BE2C (cell line): ENCODE results near the gene RPL7A.
"Not testable (repeated sequence)": the region's sequence is repeated elsewhere in the genome, so short reads cannot be mapped to it uniquely, and the experiment has no call there.

Experiments
- DNase-seq: peaks from one replicate; pipeline ENCODE4 v3.0.0-alpha.2; 2020
- H3K27me3 ChIP-seq: fragments of 250-450 bp; sonication (Bioruptor Pico); 2 replicates; pipeline ENCODE4 v1.5.1; 2020; ENCODE audit warnings: mild to moderate bottlenecking
- H3K36me3 ChIP-seq: fragments of 250-450 bp; sonication (Bioruptor Pico); 2 replicates; pipeline ENCODE4 v1.5.1; 2020; ENCODE audit warnings: mild to moderate bottlenecking
- H3K4me1 ChIP-seq: fragments of 250-450 bp; sonication (Bioruptor Pico); 2 replicates; pipeline ENCODE4 v1.5.1; 2020
- H3K4me3 ChIP-seq: 2 replicates; pipeline ENCODE4 v1.5.1; 2011; ENCODE audit warnings: low read depth, low read length
- H3K9me3 ChIP-seq: fragments of 250-450 bp; sonication (Bioruptor Pico); 2 replicates; pipeline ENCODE4 v1.5.1; 2020
- TF ChIP-seq, protein P1 (sequence below): IDR thresholded peaks from 2 replicates; pipeline ENCODE4 v1.5.1; 2012; ENCODE audit warnings: mild to moderate bottlenecking, low read depth, low read length

The RPL7A gene

DNA sequence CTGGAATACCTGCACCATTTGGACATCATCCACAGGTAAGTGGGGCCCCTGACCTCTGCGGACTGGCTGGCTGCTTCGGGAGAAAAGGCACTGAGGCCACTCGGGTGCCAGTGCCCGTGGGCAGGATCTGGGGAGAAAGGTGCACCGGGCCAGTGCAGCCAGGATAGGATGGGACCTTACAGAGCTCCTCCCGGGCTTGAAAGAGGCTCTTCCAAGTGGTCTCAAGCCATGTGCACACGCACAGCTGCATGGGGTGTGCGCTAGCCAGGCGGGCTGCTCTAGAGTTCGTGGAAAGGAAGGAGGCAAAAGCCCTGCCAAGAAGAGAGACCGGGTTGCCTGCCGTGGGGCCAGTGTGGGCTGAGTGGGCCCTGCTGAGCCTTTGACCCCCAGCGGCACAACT lies 41.5 kb downstream of the RPL7A start:
- Histone ChIP-seq H3K9me3 (no peaks in the 10 kb centered on the region), H3K4me1 (no peaks in the 10 kb centered on the region), H3K36me3 (no peaks in the 10 kb centered on the region), H3K27me3 (no peaks in the 10 kb centered on the region; the same call in 1 of the 2 replicates), H3K4me3 (no peak overlapping the region)
- DNase-seq = no peak
- TF ChIP-seq, protein P1, sequence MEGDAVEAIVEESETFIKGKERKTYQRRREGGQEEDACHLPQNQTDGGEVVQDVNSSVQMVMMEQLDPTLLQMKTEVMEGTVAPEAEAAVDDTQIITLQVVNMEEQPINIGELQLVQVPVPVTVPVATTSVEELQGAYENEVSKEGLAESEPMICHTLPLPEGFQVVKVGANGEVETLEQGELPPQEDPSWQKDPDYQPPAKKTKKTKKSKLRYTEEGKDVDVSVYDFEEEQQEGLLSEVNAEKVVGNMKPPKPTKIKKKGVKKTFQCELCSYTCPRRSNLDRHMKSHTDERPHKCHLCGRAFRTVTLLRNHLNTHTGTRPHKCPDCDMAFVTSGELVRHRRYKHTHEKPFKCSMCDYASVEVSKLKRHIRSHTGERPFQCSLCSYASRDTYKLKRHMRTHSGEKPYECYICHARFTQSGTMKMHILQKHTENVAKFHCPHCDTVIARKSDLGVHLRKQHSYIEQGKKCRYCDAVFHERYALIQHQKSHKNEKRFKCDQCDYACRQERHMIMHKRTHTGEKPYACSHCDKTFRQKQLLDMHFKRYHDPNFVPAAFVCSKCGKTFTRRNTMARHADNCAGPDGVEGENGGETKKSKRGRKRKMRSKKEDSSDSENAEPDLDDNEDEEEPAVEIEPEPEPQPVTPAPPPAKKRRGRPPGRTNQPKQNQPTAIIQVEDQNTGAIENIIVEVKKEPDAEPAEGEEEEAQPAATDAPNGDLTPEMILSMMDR = no peak

- H3K4me1 ChIP-seq = no peaks in the 10 kb centered on the region
- H3K4me3 ChIP-seq = no peak overlapping the region
- peaks cover 5% of the 10 kb centered on the region; the same call in 1 of the 2 replicates for H3K27me3 ChIP-seq
- H3K9me3 ChIP-seq = no peaks in the 10 kb centered on the region
- H3K36me3 ChIP-seq = no peaks in the 10 kb centered on the region
- no peak for DNase-seq
- TF ChIP-seq, protein P1 = no peak
Observed at GRCh38 chr9:133390713-133391112, 42.7 kb downstream of the RPL7A start.

DNA sequence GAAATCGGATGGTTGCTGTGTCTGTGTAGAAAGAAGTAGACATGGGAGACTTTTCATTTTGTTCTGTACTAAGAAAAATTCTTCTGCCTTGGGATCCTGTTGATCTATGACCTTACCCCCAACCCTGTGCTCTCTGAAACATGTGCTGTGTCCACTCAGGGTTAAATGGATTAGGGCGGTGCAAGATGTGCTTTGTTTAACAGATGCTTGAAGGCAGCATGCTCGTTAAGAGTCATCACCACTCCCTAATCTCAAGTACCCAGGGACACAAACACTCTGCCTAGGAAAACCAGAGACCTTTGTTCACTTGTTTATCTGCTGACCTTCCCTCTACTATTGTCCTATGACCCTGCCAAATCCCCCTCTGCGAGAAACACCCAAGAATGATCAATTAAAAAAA lies 43.4 kb downstream of the RPL7A start:
- DNase-seq, H3K4me3 ChIP-seq, H3K36me3 ChIP-seq, H3K9me3 ChIP-seq, H3K4me1 ChIP-seq, H3K27me3 ChIP-seq: not testable (repeated sequence)

GRCh38 chr9:133392308-133392707 lies 44.3 kb downstream of the RPL7A start:
- H3K9me3 ChIP-seq, H3K27me3 ChIP-seq, H3K4me3 ChIP-seq, H3K4me1 ChIP-seq, DNase-seq, H3K36me3 ChIP-seq: not testable (repeated sequence)

DNA sequence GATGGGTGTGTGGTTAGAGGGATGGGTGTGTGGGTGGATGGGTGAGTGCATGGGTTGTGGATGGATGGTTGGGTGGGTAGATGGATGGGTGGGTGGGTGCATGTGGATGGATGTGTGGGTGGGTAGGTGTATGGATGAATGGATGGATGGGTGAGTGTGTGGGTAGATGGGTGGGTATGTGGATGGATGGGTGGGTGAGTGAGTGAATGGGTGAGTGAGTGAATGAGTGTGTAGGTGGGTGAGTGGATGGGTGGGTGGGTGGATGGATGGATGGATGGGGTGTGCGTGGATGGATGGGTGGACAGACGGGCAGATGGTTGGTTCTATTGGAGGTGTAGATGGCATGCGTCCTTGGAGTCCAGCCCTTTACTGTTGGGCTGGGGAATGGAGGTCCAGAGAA lies 45.4 kb downstream of the RPL7A start:
- TF ChIP-seq, protein P1 = no peak
- no peak for DNase-seq

DNA sequence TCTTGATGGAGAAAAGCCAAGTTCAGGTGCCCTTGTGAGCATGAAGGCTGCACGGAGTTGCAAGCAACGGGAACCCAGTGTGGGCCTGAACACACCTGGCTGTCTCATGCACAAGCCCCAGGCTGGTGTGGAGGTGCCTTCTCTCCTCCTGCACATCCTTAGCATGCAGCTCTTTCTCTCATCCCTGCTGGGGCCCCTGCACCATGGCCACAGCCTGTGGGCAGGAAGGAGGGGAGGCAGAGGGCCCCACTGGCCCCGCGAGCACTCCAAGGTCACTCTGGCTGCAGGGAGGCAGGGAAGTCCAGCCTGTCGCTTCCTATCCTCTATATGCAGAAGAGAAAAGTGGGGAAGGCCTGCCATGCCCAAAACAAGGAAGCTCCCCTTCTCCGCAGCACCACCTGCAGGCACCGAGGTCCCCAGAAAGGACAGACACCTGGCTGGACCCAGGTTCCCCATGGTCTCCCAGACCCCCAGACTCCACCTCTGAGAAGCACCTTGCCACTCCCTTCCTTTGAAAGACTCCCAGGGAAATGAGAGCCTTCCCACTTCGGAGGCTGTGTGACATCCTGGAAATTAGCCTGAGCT lies 46.8 kb downstream of the RPL7A start:
- DNase-seq = no peak
- Histone ChIP-seq H3K4me3 (no peak overlapping the region), H3K4me1 (no peaks in the 10 kb centered on the region), H3K27me3 (peaks cover 5% of the 10 kb centered on the region; the same call in 1 of the 2 replicates), H3K9me3 (no peaks in the 10 kb centered on the region), H3K36me3 (no peaks in the 10 kb centered on the region)
- TF ChIP-seq, protein P1 = no peak

More for the DNA sequence above, 45.4 kb downstream of the RPL7A start:
- no peaks in the 10 kb centered on the region for H3K36me3 ChIP-seq
- H3K4me1 ChIP-seq = no peaks in the 10 kb centered on the region
- no peaks in the 10 kb centered on the region for H3K9me3 ChIP-seq
- peaks cover 5% of the 10 kb centered on the region; the same call in 1 of the 2 replicates for H3K27me3 ChIP-seq
- no peak overlapping the region for H3K4me3 ChIP-seq

DNA sequence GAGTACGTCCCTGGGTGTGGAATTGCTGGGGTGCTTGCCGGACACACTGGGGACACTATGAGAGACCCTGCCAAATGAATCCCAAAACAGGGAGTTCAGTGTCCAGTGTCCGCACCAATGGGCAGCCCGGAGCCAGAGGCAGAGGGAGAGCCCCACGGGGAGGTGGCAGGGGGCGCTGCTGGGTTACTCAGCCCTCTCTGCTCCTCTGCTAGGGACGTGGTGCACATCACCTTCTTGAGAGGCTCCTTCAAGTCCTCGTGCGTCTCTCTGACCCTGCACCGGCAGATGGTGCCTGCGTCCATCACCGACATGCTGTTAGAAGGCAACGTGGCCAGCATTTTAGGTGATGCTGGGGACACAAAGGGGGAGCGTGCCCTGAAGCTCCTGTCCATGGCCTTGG lies 48.9 kb downstream of the RPL7A start:
- H3K27me3 ChIP-seq = peaks cover 5% of the 10 kb centered on the region; the same call in 1 of the 2 replicates

More for the DNA sequence above, 48.9 kb downstream of the RPL7A start:
- DNase-seq = peak; percentile 55
- peaks cover 4% of the 10 kb centered on the region; the same call in 1 of the 2 replicates for H3K36me3 ChIP-seq
- no peaks in the 10 kb centered on the region for H3K4me1 ChIP-seq
- TF ChIP-seq, protein P1 = peak; percentile 54
- H3K9me3 ChIP-seq = no peaks in the 10 kb centered on the region
- no peak overlapping the region for H3K4me3 ChIP-seq
